HG02970 (cell line): ENCODE data around the gene CLEC16A.

Source experiments
- ATAC-seq: cut with Tn5 transposase; IDR thresholded peaks from one replicate; pipeline ENCODE4 v1.9.1; 2021; ENCODE audit warnings: mild to moderate bottlenecking, moderate library complexity, moderate number of reproducible peaks; ENCODE audit not compliant: unreplicated experiment, low FRiP score

CLEC16A gene

DNA sequence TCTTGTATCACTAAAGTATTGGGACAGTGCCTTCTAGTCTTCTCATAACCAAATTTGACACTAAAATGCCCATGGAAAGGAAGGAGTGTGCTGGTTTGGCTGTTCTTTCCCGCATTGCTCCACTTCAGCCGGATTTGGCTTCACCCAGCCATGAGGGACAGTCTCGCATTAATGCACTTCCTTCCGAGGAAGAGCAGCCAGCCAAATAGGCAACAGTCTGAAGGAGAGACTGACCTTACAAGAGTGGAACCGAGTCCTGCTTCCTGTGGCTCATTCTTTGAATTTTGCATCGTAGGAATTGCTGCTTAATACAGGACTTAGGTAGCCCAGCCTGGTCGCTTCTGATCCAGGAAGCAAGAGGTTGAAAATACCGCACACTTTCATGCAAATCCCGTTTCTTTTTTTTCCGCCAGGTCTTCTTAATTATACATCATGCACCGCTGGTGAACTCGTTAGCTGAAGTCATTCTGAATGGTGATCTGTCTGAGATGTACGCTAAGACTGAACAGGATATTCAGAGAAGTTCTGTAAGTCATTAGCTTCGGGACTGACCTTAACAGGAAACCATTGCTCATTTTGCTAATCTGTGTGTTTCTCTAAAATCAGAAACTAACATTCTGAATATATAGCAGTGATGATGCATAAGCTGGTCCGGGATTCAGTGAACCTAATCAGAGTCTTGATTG lies 38.2 kb downstream of the CLEC16A start:
- ATAC-seq = peak; percentile 43

DNA sequence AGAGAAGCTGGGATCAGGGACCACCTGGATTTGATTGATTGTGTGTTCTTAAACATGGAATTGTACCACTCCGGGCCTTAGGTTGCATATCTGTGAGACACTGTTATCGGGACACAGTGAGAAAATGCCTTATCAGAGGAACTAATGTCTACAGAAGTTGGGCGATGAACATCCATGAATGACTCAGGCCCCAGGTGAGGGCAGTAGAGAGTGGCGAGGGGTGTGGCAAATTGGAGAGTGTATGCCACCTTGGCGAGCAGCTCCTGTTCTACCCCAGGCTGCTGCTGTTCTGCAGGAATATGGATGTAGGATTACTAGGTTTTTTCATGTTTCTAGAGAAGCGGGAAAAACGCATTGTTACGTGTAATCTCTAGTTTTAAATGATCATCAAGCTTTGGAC lies 38.8 kb downstream of the CLEC16A start:
- no peak for ATAC-seq

DNA sequence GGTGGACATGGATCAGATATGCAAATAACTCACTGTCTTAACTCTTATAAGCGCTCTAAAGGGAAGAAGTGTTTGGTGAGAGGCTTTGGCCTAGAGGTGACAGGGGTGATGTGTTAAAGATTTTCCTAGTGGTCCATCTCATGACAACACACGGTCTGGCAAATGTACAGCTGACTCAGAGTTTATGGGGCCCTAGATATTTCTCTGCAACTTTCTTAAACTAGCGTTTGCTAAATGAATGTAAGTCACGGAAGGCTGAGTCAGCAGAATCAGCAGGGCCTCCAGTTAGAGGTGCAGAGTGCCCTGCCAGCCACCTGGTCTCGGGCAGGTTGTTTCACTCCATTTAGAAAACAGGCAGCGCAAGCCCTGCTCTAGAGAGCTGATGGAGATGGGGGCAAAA lies 40.1 kb downstream of the CLEC16A start:
- no peak for ATAC-seq

DNA sequence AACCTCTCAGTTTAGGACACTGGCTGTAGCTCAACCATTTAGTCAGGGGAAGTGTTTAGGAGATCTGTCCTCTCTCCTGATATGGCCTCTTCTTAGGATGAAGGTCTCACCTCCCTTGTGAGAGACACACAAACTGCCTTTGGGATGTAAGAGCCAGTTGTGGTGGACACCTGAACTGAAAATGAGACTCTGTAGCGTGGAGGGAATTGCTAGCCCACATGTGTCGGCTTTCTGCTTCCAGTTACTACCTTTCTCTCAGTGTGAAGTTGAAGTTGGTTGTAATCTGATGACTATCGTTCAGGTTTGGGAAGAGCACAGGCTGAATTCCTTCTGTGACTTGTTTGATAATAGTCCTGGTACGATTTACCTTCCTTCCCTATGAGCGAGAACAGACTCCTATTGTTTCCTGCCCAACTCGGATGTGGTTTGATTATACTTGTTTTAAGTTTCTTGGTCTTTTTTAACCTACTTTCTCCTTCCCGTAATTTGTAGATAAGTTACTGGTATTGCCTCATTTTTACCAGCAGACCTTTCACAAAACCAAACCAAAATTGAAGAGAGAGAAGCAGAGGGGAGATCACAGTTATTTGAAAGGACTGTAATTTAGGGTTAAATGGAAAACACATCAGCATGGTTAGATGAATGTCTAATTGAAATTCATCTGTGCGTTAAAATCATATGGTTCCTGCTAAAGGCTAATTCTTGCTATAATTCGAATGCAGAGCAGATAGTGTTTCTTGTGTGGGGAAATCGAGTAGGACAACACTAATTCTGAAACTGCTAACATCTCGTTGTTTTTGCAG lies 43.2 kb downstream of the CLEC16A start:
- no peak for ATAC-seq

DNA sequence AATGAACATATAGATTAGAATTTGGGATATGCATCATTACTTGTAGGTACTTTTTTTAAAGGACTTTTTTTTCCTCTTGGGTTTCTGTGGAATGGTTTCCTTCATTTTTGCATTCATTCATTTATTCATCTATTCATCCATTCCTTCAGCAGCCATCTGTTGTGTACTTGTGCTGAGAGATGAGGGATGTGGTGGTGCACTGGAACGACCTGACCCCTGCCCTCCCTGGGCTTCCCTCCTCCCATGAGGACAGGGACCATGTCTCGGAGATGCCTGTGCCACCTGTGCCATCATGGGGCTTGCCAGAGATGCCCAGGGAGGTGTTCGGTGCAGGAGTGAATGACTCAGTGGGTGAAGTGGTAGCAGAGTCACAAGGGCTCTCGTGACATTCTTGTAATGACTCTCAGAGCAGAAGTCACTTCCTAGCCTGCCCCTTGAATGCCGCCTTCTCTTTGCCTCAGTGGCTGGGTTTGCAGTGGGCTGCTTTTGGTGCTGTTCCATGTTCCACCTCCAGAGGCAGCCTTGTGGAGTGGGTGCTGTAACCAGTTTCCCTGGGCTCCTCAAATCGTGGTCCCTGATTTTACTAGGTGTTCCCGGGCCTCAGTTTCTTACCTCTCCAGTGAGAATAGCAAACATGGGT lies 43.9 kb downstream of the CLEC16A start:
- no peak for ATAC-seq

DNA sequence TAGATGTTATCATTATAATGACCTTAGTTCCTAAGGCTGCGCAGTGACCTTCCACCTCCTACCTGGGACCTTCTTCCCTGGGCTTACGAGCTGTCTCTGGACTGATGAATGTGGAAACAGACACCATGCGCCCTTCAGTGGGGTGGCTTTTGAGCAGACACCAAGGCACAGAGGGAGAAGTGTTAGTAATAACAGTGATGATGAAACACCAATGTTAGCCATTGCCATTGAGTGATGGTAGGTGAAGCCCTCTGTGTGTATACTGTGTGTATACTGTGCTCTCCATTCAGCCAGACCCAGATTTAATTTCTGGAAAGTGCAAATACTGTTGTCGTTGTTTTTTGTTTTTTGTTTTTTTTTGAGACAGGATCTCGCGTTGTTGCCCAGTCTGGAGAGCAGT lies 44.5 kb downstream of the CLEC16A start:
- no peak for ATAC-seq

GRCh38 chr16:10989559-10989958 lies 45.2 kb downstream of the CLEC16A start:
- ATAC-seq = no peak

- no peak for ATAC-seq
Measured at GRCh38 chr16:10990378-10990777, 46.0 kb downstream of the CLEC16A start.

GRCh38 chr16:10992112-10992511 lies 47.7 kb downstream of the CLEC16A start:
- no peak for ATAC-seq

- no peak for ATAC-seq
Measured at GRCh38 chr16:10992797-10993196, 48.4 kb downstream of the CLEC16A start.

GRCh38 chr16:10993649-10994048 lies 49.3 kb downstream of the CLEC16A start:
- no peak for ATAC-seq

GRCh38 chr16:10994571-10994970 lies 50.2 kb downstream of the CLEC16A start:
- no peak for ATAC-seq

GRCh38 chr16:10995565-10995964 lies 51.2 kb downstream of the CLEC16A start:
- no peak for ATAC-seq

DNA sequence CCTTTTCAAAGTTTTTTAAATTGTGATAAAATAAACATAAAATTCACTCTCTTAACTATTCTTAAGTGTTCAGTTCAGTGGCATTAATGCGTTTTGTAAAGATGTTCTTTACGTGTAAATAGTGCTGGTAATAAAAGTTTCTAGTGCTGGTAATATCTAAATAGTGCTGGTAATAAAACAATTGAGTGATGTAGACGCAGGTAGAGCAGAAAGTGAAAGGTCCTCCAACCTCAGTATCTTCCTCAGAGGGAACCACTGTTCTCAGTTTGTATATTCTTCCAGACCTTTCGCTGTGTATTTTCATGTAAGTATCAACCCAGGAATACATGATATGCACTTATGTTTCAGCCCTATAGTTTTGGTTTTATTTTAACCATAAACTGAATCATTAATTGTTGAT lies 53.1 kb downstream of the CLEC16A start:
- no peak for ATAC-seq

DNA sequence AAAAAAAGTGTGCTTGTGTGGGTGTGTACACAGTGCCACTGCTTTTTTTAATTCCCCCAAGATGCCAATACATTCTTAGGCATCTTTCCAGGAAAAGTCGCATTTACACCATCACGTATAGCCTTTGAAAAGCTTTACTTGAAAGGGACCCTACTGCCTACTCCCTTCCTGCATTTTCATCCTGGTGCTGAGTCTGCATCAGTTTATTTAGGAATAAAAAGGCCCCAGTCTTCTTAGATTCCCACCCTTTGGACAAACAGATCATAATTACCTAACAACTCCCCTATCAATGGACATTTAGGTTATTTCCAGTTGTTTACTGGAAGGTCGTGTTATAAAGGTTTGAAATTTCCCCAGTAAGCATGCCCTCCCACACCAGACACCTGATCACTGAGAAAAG lies 54.9 kb downstream of the CLEC16A start:
- ATAC-seq = no peak

- ATAC-seq = no peak
Measured at GRCh38 chr16:11001611-11002010, 57.2 kb downstream of the CLEC16A start.

GRCh38 chr16:11003141-11003540 lies 58.8 kb downstream of the CLEC16A start:
- ATAC-seq = no peak

DNA sequence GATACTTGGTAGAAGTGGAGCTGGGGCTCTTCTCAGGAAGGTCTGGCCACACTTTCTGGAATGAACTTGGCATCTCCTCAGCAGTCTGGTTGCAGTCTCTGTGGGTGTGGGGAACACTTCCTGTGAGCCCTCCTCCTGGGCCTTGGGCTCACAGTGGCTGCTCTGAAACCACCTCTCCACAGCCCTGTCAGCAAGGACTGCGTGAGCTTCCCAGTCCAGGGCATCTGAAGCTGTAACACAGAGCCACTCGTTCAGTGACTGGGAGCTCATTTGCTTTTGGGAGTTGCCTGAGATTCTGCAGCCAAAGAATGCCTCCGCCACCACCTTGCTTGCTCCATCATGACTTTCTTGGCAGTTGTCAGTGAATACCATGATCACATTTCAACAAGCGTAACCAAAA lies 60.0 kb downstream of the CLEC16A start:
- no peak for ATAC-seq

DNA sequence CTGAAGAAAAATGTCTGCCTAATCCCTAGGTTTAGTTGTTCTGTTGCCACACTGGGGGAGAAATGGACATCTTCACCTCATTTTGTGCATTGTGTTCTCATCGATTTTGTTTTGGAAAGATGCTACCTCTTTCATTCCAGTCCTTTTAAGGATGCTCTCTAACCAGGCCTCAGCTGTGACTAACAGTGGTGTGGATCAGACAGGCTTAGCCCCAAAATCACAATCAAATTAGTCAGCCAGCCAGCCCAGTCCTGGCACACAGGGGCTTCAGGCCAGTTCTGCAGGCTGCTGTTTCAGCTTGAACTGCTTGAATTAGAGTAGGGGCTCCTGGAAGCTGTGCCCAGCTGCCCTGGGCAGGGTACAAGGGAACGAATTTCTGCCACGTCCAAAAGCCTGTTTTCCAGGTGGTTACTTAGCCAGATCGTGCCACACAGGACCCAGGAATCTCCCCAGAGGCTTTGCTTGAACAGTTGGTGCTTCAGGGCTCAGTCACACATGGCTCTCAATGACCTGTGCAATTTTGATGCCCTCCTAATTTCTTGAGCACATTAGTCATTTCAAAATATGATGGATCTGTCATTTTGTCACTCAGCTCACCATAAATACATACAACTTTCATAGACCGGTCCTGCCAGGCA lies 60.7 kb downstream of the CLEC16A start:
- ATAC-seq = no peak

DNA sequence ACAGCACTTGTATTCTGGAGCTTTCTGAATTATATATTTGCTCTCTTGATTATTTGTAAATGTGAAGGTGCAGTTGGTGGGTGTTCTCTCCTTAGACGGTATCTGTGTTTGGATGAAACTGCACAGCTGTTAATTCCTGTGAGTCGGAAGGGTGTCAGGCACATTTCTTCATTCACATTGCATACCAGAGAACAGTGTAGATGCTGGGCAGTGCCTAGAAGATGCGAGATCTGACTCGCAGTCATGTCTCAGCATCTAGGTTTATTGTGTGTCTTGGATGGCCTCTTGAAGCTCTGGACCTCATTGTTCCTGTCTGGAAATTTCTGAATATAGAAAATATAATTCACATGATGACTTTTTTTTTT lies 61.2 kb downstream of the CLEC16A start:
- ATAC-seq = no peak

- ATAC-seq = no peak
Measured at GRCh38 chr16:11006656-11007055, 62.3 kb downstream of the CLEC16A start.
